A673 (cell line): Measurements from ENCODE around the gene STK17B. TPM values are rescaled to one million over a fixed set of nuclear protein-coding genes. Genes with fewer than 3 reads are reported as not detected.

Experiments used
- BruUV-seq: library from RNA; stranded (reverse); fragments of 400-500 nt; replicated peaks from 2 replicates; lab custom pipeline; 2021; lab: Mats Ljungman, UMichigan
- CTCF ChIA-PET: fragments of 300-600 bp; sonication (Branson Sonifier 250); formaldehyde crosslinking; loops from one replicate; lab custom pipeline; 2022; ENCODE audit warnings: antibody characterized with exemption; lab: Charles Lee
- POLR2A ChIA-PET: fragments of 300-600 bp; sonication (Branson Sonifier 250); formaldehyde crosslinking; loops from one replicate; lab custom pipeline; 2022; ENCODE audit warnings: antibody characterized with exemption; ENCODE audit not compliant: low non-redundant PET; lab: Charles Lee
- DNase-seq: peaks from one replicate; pipeline ENCODE4 v3.0.0-alpha.2; 2015; ENCODE audit warnings: low spot score
- H3K27ac ChIP-seq: fragments of 200-600 bp; sonication (generic); 2 replicates; pipeline ENCODE4 v1.5.1; 2016; ENCODE audit warnings: mixed run types, low read depth, mild to moderate bottlenecking, mixed read lengths, antibody characterized with exemption, low read length; ENCODE audit not compliant: poor library complexity, severe bottlenecking
- H3K27me3 ChIP-seq: fragments of 200-600 bp; sonication (generic); replicated peaks from 2 replicates; pipeline ENCODE4 v1.6.1; 2017; ENCODE audit warnings: mixed run types, low read depth, mild to moderate bottlenecking, mixed read lengths, antibody characterized with exemption, low read length; ENCODE audit not compliant: insufficient read depth, poor library complexity
- H3K36me3 ChIP-seq: fragments of 200-600 bp; sonication (generic); 2 replicates; pipeline ENCODE4 v1.6.1; 2016; ENCODE audit warnings: mixed run types, mild to moderate bottlenecking, mixed read lengths, antibody characterized with exemption, low read length; ENCODE audit not compliant: insufficient read depth, poor library complexity, severe bottlenecking
- H3K4me1 ChIP-seq: fragments of 200-600 bp; sonication (generic); 2 replicates; pipeline ENCODE4 v1.6.1; 2017; ENCODE audit warnings: mixed run types, mild to moderate bottlenecking, mixed read lengths, antibody characterized with exemption, low read length; ENCODE audit not compliant: insufficient read depth, poor library complexity, severe bottlenecking
- H3K4me3 ChIP-seq: fragments of 200-600 bp; sonication (generic); 2 replicates; pipeline ENCODE4 v1.5.1; 2016; ENCODE audit warnings: low read depth, mixed run types, mild to moderate bottlenecking, mixed read lengths, low read length; ENCODE audit not compliant: poor library complexity, severe bottlenecking
- H3K9me3 ChIP-seq: fragments of 200-600 bp; sonication (generic); 2 replicates; pipeline ENCODE4 v1.6.1; 2016; ENCODE audit warnings: mixed run types, low read depth, mild to moderate bottlenecking, mixed read lengths, antibody characterized with exemption, low read length; ENCODE audit not compliant: poor library complexity, severe bottlenecking
- EZH2 ChIP-seq: fragments of 200-600 bp; sonication (generic); IDR thresholded peaks from 2 replicates; pipeline ENCODE4 v1.6.1; 2017; ENCODE audit warnings: borderline replicate concordance, low read depth, mild to moderate bottlenecking, mixed read lengths, antibody characterized with exemption, low read length; ENCODE audit not compliant: poor library complexity, severe bottlenecking
- intact Hi-C: fragments of 100-400 bp; cut with micrococcal nuclease; formaldehyde crosslinking; loops from one replicate; pipeline ENCODE4 v1.10.0; 2022; ENCODE audit not compliant: unreplicated experiment
- total RNA-seq: library from RNA; stranded (reverse); gene quantifications from 2 replicates; pipeline ENCODE4 v1.2.3, GENCODE V29; 2021
- TF ChIP-seq, protein P1 (sequence below): fragments of 300-800, 200-600 bp; sonication (generic); conservative IDR thresholded peaks from 2 replicates; pipeline ENCODE4 v1.5.1; 2017; ENCODE audit warnings: low read depth, mild to moderate bottlenecking, antibody characterized with exemption, low read length, moderate library complexity, mixed read lengths

Gene STK17B
- total RNA-seq, 1 experiment from 2014 or later: 18.5 TPM

DNA sequence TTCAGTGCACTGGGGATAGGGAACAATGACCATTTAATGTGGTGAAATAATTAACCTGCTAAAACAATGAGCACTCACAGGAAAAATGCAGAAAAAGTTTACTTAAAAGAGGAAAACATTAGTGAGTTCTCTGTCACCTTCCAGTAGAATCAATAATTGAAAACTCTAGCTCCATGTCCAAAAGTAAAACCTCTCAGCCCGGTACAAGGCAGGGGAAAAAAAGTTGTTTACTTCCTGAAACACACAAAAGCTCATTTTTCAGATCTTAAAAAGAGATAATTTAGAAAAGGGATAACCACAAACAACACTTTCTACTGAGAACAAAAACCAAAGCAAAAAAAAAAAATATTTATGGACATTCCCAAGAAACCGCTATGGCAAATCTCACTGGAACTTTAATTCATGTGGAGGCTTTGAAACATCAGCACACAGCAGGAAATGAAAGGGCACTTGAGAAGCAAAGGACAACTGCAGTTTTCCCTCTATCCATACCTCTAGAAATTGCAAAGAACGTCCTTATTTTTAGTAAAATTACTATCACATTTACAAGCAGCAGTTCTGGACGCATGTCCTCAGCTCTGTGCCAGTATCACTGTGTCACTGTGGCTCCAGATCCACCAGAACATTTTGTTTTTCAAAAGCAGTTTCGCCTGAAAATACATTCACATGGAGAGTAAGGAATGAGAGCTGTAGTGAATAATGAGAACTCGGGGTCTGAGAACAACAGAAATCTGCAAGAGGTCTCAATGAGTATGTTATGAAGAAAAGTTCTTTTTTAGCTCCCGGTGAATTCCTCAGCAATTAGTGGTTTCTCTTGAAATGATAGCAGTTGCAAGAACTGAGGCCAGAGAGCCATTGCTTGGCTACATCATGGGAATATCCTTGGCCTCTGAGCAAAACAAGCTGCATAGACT is 58.1 kb downstream of the STK17B start:
- no TSS peak for BruUV-seq
- H3K4me1 ChIP-seq: no peaks in the 10 kb centered on the region
- H3K27me3 ChIP-seq: no peaks in the 10 kb centered on the region
- no peak overlapping the region for H3K27ac ChIP-seq
- TF ChIP-seq, protein P1, sequence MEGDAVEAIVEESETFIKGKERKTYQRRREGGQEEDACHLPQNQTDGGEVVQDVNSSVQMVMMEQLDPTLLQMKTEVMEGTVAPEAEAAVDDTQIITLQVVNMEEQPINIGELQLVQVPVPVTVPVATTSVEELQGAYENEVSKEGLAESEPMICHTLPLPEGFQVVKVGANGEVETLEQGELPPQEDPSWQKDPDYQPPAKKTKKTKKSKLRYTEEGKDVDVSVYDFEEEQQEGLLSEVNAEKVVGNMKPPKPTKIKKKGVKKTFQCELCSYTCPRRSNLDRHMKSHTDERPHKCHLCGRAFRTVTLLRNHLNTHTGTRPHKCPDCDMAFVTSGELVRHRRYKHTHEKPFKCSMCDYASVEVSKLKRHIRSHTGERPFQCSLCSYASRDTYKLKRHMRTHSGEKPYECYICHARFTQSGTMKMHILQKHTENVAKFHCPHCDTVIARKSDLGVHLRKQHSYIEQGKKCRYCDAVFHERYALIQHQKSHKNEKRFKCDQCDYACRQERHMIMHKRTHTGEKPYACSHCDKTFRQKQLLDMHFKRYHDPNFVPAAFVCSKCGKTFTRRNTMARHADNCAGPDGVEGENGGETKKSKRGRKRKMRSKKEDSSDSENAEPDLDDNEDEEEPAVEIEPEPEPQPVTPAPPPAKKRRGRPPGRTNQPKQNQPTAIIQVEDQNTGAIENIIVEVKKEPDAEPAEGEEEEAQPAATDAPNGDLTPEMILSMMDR: no peak
- TF ChIP-seq EZH2: no peak
- POLR2A ChIA-PET: no interaction called here
- CTCF ChIA-PET: no interaction called here
- intact Hi-C loops: no loop called here
- no peak overlapping the region for H3K4me3 ChIP-seq
- H3K9me3 ChIP-seq: no peaks in the 10 kb centered on the region
- DNase-seq: no peak
- no peaks in the 10 kb centered on the region for H3K36me3 ChIP-seq

DNA sequence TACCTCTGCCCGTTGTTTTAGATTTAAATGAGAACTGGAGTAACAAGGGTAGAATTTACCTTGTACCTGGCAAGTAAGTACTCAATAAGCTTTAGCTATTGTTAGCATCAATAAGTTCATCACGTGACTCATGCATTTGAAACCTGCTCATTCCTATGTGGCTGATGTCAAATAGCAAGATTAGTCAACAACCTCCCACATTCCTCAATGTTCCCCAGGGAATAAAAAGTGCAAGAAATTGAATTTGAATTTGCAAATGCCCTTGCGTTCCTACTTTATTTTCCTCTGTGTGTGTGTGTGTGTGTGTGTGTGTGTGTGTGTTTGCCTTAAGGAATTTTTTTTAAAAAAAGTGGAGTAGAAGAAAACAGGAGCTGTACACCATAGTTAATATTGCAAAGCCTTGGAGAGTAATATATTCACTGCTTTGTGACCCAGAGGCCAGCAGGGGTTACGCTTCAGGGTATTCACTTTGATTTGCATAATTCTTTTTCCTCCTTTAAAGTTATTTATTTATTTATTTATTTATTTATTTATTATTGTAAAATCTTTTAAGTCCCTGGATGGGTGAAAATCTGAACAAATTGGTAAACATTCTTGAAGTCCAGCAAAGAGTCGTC is 58.9 kb downstream of the STK17B start:
- H3K36me3 ChIP-seq: no peaks in the 10 kb centered on the region
- H3K9me3 ChIP-seq: no peaks in the 10 kb centered on the region
- TF ChIP-seq EZH2: no peak
- TF ChIP-seq, protein P1: no peak
- H3K4me1 ChIP-seq: no peaks in the 10 kb centered on the region
- POLR2A ChIA-PET: no interaction called here
- no peak overlapping the region for H3K4me3 ChIP-seq
- H3K27me3 ChIP-seq: no peaks in the 10 kb centered on the region
- no peak overlapping the region for H3K27ac ChIP-seq
- DNase-seq: peak; percentile 68
- CTCF ChIA-PET: no interaction called here
- intact Hi-C loops: no loop called here
- no TSS peak for BruUV-seq

DNA sequence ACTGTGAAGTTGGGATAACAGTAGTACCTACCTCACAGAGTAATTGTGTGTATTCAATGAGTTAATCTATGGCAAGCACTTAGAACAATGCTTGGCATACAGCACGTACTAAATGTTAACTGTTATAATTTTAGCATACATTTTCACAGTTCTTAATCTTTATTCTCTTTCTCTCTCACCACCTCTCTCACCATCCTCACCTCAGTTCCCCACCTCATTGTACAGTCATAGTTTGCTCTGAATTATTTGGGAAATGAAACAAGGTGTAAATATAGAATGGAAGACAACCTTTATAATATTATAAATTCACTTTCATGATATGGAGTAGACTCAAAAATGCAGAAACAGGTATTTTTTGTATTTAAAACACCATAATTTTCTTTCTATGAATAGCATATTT is 62.8 kb downstream of the STK17B start:
- POLR2A ChIA-PET: no interaction called here
- H3K4me1 ChIP-seq: peaks cover 15% of the 10 kb centered on the region
- no peak for TF ChIP-seq EZH2
- TF ChIP-seq, protein P1: no peak
- CTCF ChIA-PET: no interaction called here
- H3K27ac ChIP-seq: no peak overlapping the region
- no peak for DNase-seq
- no TSS peak for BruUV-seq
- no peaks in the 10 kb centered on the region for H3K36me3 ChIP-seq
- no peaks in the 10 kb centered on the region for H3K9me3 ChIP-seq
- no peaks in the 10 kb centered on the region for H3K27me3 ChIP-seq
- H3K4me3 ChIP-seq: no peak overlapping the region
- intact Hi-C loops: no loop called here
